K562 (cell line): Measurements from ENCODE around the gene SMIM36. TPM values are rescaled to one million over a fixed set of nuclear protein-coding genes. Genes with fewer than 3 reads are reported as not detected.

Experiments
- ATAC-seq: fragments of 200-7000 bp; cut with Tn5 transposase; 3 replicates; pipeline ENCODE4 v1.9.1; 2020; ENCODE audit warnings: moderate library complexity
- BruUV-seq: library from RNA; stranded (reverse); fragments of 400-500 nt; replicated peaks from 2 replicates; lab custom pipeline; 2021; lab: Mats Ljungman, UMichigan
- CTCF ChIA-PET: fragments of 300-600 bp; formaldehyde crosslinking; extraction: SDS; loops from one replicate; lab custom pipeline; 2021; ENCODE audit warnings: low intra/inter-chr PET ratio; lab: Yijun Ruan, JAX
- POLR2A ChIA-PET: fragments of 300-600, 350-650 bp; sonication (Branson Sonifier 250); formaldehyde crosslinking; extraction: SDS; loops from one replicate; lab custom pipeline; 2021; ENCODE audit warnings: antibody characterized with exemption, inconsistent platforms; lab: Yijun Ruan, JAX
- DNase-seq, 4 experiments: peaks; one replicate each; pipeline versions ENCODE4 v3.0.0 to v3.0.0-alpha.2; 2011 to 2018; ENCODE audit warnings: low spot score in 3 of 4, mixed read lengths in 3 of 4; ENCODE audit errors: extremely low read depth in 1 of 4
- FAIRE-seq: peaks from 2 replicates; lab custom pipeline; 2011; peaks lifted over from hg19 to GRCh38; lab: Jason Lieb, UNC
- H2AFZ ChIP-seq: 2 replicates; pipeline ENCODE4 v1.6.0; 2011; ENCODE audit warnings: low read depth, low read length, control low read depth, inconsistent platforms
- H3K27ac ChIP-seq: fragments of 200-600 bp; 3 replicates; pipeline ENCODE4 v1.8.0; 2011; ENCODE audit warnings: low read depth, mild to moderate bottlenecking, control low read depth, inconsistent platforms, low read length, moderate library complexity, mixed read lengths; ENCODE audit errors: extremely low read depth
- H3K27me3 ChIP-seq, 2 experiments: fragments of 300-600 bp in 1 of 2; 2 replicates in 1 of 2; 3 replicates in 1 of 2; pipeline versions ENCODE4 v1.6.0 to v1.8.0; 2011; ENCODE audit warnings: inconsistent platforms in 2 of 2, low read length in 2 of 2, mild to moderate bottlenecking in 1 of 2, mixed read lengths in 1 of 2, moderate library complexity in 1 of 2; ENCODE audit not compliant: control insufficient read depth in 2 of 2, insufficient read depth in 2 of 2
- H3K36me3 ChIP-seq: fragments of 300-600 bp; 3 replicates; pipeline ENCODE4 v1.8.0; 2011; ENCODE audit warnings: mild to moderate bottlenecking, low read length, inconsistent platforms; ENCODE audit not compliant: control insufficient read depth, insufficient read depth
- H3K4me1 ChIP-seq, 2 experiments: fragments of 200-600 bp in 1 of 2; replicated peaks in 1 of 2; 2 replicates in 1 of 2; 3 replicates in 1 of 2; pipeline versions ENCODE4 v1.5.1 to v1.8.0; 2011; ENCODE audit warnings: inconsistent platforms in 2 of 2, low read length in 2 of 2, mild to moderate bottlenecking in 1 of 2, mixed read lengths in 1 of 2, moderate library complexity in 1 of 2; ENCODE audit not compliant: control insufficient read depth in 2 of 2, insufficient read depth in 2 of 2
- H3K4me2 ChIP-seq: 2 replicates; pipeline ENCODE4 v1.6.1; 2011; ENCODE audit warnings: low read length, control low read depth, inconsistent platforms, mixed read lengths; ENCODE audit not compliant: insufficient read depth
- H3K4me3 ChIP-seq: fragments of 200-600 bp; sonication (generic), shearing (Covaris generic); 2 replicates; pipeline ENCODE4 v1.5.1; 2016; ENCODE audit warnings: control low read depth, inconsistent platforms
- H3K79me2 ChIP-seq: fragments of 200-600 bp; 3 replicates; pipeline ENCODE4 v1.8.0; 2011; ENCODE audit warnings: low read length, inconsistent platforms; ENCODE audit not compliant: control insufficient read depth, insufficient read depth
- H3K9ac ChIP-seq, 2 experiments: 2 replicates each; pipeline versions ENCODE4 v1.6.0 to v1.6.1; 2011; ENCODE audit warnings: low read depth in 2 of 2, low read length in 2 of 2, control low read depth in 1 of 2, inconsistent platforms in 1 of 2, mild to moderate bottlenecking in 1 of 2, mixed read lengths in 1 of 2; ENCODE audit not compliant: insufficient read depth in 1 of 2
- H3K9me1 ChIP-seq: one replicate; pipeline ENCODE4 v1.6.0; 2011; ENCODE audit warnings: inconsistent platforms, mild to moderate bottlenecking, low read length, moderate library complexity; ENCODE audit not compliant: control insufficient read depth, insufficient read depth
- H3K9me3 ChIP-seq: replicated peaks from 2 replicates; pipeline ENCODE4 v1.5.1; 2011; ENCODE audit warnings: low read depth, low read length, inconsistent platforms; ENCODE audit not compliant: control insufficient read depth, insufficient read depth
- H4K20me1 ChIP-seq: replicated peaks from 2 replicates; pipeline ENCODE4 v1.6.1; 2011; ENCODE audit warnings: low read length, inconsistent platforms, mixed read lengths; ENCODE audit not compliant: control insufficient read depth, insufficient read depth
- ESRRB ChIP-seq: fragments of 250-450 bp; sonication (Bioruptor Pico); IDR thresholded peaks from 2 replicates; pipeline ENCODE4 v1.5.0; 2020; ENCODE audit warnings: mild to moderate bottlenecking, moderate library complexity, borderline replicate concordance
- FOXA3 ChIP-seq, 2 experiments: fragments of 450-650 bp in 1 of 2; sonication (generic) in 1 of 2; formaldehyde crosslinking; IDR thresholded peaks in 1 of 2; conservative IDR thresholded peaks in 1 of 2; 2 replicates each; pipeline versions ENCODE4 v1.4.0 to v1.8.0; 2020 to 2022; ENCODE audit warnings: mild to moderate bottlenecking in 2 of 2, missing genetic modification reagents in 1 of 2
- MXD1 ChIP-seq: fragments of 250-450 bp; sonication (Bioruptor Pico); IDR thresholded peaks from 2 replicates; pipeline ENCODE4 v1.8.0; 2021; ENCODE audit warnings: borderline replicate concordance, mild to moderate bottlenecking, moderate library complexity; ENCODE audit not compliant: poor library complexity, severe bottlenecking
- POLR2B ChIP-seq: fragments of 450-650 bp; IDR thresholded peaks from 2 replicates; pipeline ENCODE4 v1.6.1; 2018; ENCODE audit warnings: low read depth; ENCODE audit not compliant: partially characterized antibody
- USF2 ChIP-seq: sonication (generic); formaldehyde crosslinking; IDR thresholded peaks from 2 replicates; pipeline ENCODE4 v1.5.0; 2020; ENCODE audit warnings: missing genetic modification reagents
- ZKSCAN3 ChIP-seq: fragments of 250-450 bp; sonication (Bioruptor Pico); IDR thresholded peaks from 2 replicates; pipeline ENCODE4 v1.4.0; 2020
- ZNF384 ChIP-seq: IDR thresholded peaks from 2 replicates; pipeline ENCODE4 v1.6.1; 2012; ENCODE audit warnings: low read depth, low read length, improper control_type of control experiment
- ZNF551 ChIP-seq: fragments of 250-450 bp; sonication (Bioruptor Pico); IDR thresholded peaks from 2 replicates; pipeline ENCODE4 v1.5.0; 2021; ENCODE audit warnings: mild to moderate bottlenecking, moderate library complexity
- WGBS: fragments of 100-300 bp; shearing (Covaris generic); methylation state at CpG from one replicate; pipeline ENCODE4 v1.1.6; 2016; ENCODE audit warnings: low coverage, mixed read lengths; ENCODE audit not compliant: insufficient coverage; ENCODE audit errors: missing lambda C conversion rate; 5-methylcytosine and 5-hydroxymethylcytosine counted together
- in situ Hi-C: fragments of 300-500 bp; cut with MboI; formaldehyde crosslinking; loops from 4 replicates; pipeline ENCODE4 v1.15.0; 2018; ENCODE audit warnings: inconsistent platforms, mixed read lengths
- intact Hi-C: fragments of 100-400 bp; cut with micrococcal nuclease; formaldehyde crosslinking; loops from 2 replicates; pipeline ENCODE4 v1.14.2; 2022
- polyA plus RNA-seq, 8 experiments: library from polyadenylated mRNA; depleted of rRNA in 4 of 8; stranded (reverse) in 5 of 8; unstranded in 3 of 8; fragments of >200 nt; fragmentation: Nextera tagmentation in 2 of 8; fragmentation: Illumina TruSeq in 1 of 8; extraction: Ambion mirVana in 2 of 8; extraction: Trizol in 1 of 8; gene quantifications; 2 replicates each; pipeline versions ENCODE4 v1.2.1 to v1.2.3, GENCODE V29; 2011 to 2014; ENCODE audit warnings: inconsistent platforms in 1 of 8, missing spikeins in 1 of 8
- total RNA-seq, 7 experiments: library from RNA; depleted of rRNA in 6 of 7; stranded (reverse); fragments of >200 nt in 6 of 7; fragmentation: Illumina TruSeq in 2 of 7; extraction: Trizol in 2 of 7; gene quantifications; 2 replicates each; pipeline versions ENCODE4 v1.2.1 to v1.2.3, GENCODE V29; 2011 to 2021; ENCODE audit warnings: low replicate concordance in 1 of 7
- TF ChIP-seq, protein P1 (sequence below): sonication (generic); formaldehyde crosslinking; IDR thresholded peaks from 2 replicates; pipeline ENCODE4 v1.8.1; 2023; ENCODE audit warnings: missing genetic modification reagents, mild to moderate bottlenecking, borderline replicate concordance
- TF ChIP-seq, protein P2 (sequence below), 2 experiments: IDR thresholded peaks; 2 replicates each; pipeline ENCODE4 v1.6.1; 2012; ENCODE audit warnings: improper control_type of control experiment in 2 of 2, low read depth in 2 of 2, low read length in 2 of 2, borderline replicate concordance in 1 of 2

SMIM36 gene
- total and polyA plus RNA-seq, 9 of the 15 experiments (the other 6 are each of a cell fraction or from before 2014, with no cell fraction given): not detected

- ChIA-PET POLR2A (no interaction called here), CTCF (no interaction called here)
- Histone ChIP-seq H3K4me2 (no peak overlapping the region), H3K27ac (no peak overlapping the region), H3K9me1 (no peaks in the 10 kb centered on the region), H2AFZ (no peak overlapping the region), H3K4me3 (no peak overlapping the region), H3K9ac (no peak overlapping the region), H3K27me3 (no peaks in the 10 kb centered on the region), H3K9me3 (no peaks in the 10 kb centered on the region), H3K79me2 (no peaks in the 10 kb centered on the region), H3K4me1 (no peaks in the 10 kb centered on the region), H4K20me1 (no peaks in the 10 kb centered on the region), H3K36me3 (no peaks in the 10 kb centered on the region)
- ATAC-seq (no peak), DNase-seq (no peak), FAIRE-seq (no peak)
- WGBS: 68% methylated on average over 1 of the region's 1 CpG
- in situ Hi-C loops: loop anchor here (25.0 kb wide), 1 partner anchor 776 kb away; no protein-coding TSS in a partner anchor
- intact Hi-C loops: no loop called here
- no TSS peak for BruUV-seq
- TF ChIP-seq ZNF384: no peak
- no peak for TF ChIP-seq POLR2B
- no peak for TF ChIP-seq USF2 (CRISPR knock-in tag)
- TF ChIP-seq FOXA3 (CRISPR knock-in tag; conservative IDR thresholded peaks at IDR 0.05 in 1 of 2, IDR thresholded peaks at IDR 0.05 in 1 of 2): no peak
- TF ChIP-seq, protein P1, sequence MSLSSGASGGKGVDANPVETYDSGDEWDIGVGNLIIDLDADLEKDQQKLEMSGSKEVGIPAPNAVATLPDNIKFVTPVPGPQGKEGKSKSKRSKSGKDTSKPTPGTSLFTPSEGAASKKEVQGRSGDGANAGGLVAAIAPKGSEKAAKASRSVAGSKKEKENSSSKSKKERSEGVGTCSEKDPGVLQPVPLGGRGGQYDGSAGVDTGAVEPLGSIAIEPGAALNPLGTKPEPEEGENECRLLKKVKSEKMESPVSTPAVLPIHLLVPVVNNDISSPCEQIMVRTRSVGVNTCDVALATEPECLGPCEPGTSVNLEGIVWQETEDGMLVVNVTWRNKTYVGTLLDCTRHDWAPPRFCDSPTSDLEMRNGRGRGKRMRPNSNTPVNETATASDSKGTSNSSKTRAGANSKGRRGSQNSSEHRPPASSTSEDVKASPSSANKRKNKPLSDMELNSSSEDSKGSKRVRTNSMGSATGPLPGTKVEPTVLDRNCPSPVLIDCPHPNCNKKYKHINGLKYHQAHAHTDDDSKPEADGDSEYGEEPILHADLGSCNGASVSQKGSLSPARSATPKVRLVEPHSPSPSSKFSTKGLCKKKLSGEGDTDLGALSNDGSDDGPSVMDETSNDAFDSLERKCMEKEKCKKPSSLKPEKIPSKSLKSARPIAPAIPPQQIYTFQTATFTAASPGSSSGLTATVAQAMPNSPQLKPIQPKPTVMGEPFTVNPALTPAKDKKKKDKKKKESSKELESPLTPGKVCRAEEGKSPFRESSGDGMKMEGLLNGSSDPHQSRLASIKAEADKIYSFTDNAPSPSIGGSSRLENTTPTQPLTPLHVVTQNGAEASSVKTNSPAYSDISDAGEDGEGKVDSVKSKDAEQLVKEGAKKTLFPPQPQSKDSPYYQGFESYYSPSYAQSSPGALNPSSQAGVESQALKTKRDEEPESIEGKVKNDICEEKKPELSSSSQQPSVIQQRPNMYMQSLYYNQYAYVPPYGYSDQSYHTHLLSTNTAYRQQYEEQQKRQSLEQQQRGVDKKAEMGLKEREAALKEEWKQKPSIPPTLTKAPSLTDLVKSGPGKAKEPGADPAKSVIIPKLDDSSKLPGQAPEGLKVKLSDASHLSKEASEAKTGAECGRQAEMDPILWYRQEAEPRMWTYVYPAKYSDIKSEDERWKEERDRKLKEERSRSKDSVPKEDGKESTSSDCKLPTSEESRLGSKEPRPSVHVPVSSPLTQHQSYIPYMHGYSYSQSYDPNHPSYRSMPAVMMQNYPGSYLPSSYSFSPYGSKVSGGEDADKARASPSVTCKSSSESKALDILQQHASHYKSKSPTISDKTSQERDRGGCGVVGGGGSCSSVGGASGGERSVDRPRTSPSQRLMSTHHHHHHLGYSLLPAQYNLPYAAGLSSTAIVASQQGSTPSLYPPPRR (CRISPR knock-in tag): no peak
- TF ChIP-seq MXD1: no peak
- TF ChIP-seq ZNF551: no peak
- no peak for TF ChIP-seq ZKSCAN3 (CRISPR knock-in tag)
- no peak for TF ChIP-seq ESRRB (CRISPR knock-in tag)
- TF ChIP-seq, protein P2, sequence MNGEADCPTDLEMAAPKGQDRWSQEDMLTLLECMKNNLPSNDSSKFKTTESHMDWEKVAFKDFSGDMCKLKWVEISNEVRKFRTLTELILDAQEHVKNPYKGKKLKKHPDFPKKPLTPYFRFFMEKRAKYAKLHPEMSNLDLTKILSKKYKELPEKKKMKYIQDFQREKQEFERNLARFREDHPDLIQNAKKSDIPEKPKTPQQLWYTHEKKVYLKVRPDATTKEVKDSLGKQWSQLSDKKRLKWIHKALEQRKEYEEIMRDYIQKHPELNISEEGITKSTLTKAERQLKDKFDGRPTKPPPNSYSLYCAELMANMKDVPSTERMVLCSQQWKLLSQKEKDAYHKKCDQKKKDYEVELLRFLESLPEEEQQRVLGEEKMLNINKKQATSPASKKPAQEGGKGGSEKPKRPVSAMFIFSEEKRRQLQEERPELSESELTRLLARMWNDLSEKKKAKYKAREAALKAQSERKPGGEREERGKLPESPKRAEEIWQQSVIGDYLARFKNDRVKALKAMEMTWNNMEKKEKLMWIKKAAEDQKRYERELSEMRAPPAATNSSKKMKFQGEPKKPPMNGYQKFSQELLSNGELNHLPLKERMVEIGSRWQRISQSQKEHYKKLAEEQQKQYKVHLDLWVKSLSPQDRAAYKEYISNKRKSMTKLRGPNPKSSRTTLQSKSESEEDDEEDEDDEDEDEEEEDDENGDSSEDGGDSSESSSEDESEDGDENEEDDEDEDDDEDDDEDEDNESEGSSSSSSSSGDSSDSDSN (IDR thresholded peaks at IDR 0.05; ENCODE audit: borderline replicate concordance in 1 of 2, low read depth in 2 of 2, low read length in 2 of 2): no peak
Measured at GRCh38 chr17:55536205-55536604, 25.0 kb upstream of the SMIM36 start.
